GM18951 (cell line): ENCODE results near the gene YKT6.
"Not testable (repeated sequence)": the region's sequence is repeated elsewhere in the genome, so short reads cannot be mapped to it uniquely, and the experiment has no call there.

Experiments
- POLR2A ChIP-seq: IDR thresholded peaks from 4 replicates; pipeline ENCODE4 v1.6.1; 2011; ENCODE audit warnings: mild to moderate bottlenecking; ENCODE audit not compliant: insufficient read length, insufficient read depth; ENCODE audit errors: extremely low read depth
- in situ Hi-C: fragments of 300-500 bp; cut with MboI; formaldehyde crosslinking; loops from one replicate; pipeline ENCODE4 v1.12.0; 2022; ENCODE audit warnings: low sequenced_read_pairs, mixed read lengths, inconsistent platforms; ENCODE audit not compliant: unreplicated experiment

YKT6 gene

DNA sequence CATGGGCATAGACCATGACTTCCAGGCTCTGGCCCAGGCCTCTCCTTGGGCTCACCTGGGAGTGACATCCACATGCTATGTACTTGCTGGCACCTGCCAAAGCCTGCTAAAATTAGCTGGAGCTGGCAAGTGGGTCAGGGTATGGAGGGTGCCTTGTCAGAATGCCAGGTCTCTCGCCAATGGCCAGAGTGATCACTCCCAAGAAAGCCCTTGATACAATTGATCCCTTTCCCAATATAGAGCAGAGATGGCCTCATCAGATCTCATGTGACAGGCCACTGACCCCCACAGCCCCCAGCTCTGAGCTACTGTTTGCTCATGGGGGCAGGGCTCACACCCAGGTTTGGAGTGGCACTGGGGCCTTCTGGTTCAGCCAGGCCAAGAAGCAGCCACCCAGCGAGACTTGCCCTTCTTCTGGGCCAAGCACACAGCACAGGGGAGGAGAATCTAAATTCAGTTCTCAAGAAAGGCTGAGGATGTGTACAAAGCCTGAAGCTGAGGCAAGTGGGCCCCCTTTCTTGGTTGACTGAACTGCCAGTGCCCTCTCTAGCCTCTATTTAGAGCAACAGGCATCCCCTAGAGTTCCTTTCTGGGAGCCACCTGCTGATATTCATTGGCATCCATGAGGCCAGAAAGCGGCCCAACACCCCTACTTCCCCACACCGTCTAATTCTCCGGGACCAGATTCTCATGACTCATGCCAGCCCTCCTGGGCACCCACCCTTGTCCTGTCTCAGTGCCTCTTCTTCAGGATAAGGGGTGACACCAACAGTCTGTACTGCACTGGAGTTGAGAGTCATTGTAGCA, 40.8 kb upstream of the YKT6 start:
- in situ Hi-C loops, result no loop called here
- TF ChIP-seq POLR2A, result no peak

DNA sequence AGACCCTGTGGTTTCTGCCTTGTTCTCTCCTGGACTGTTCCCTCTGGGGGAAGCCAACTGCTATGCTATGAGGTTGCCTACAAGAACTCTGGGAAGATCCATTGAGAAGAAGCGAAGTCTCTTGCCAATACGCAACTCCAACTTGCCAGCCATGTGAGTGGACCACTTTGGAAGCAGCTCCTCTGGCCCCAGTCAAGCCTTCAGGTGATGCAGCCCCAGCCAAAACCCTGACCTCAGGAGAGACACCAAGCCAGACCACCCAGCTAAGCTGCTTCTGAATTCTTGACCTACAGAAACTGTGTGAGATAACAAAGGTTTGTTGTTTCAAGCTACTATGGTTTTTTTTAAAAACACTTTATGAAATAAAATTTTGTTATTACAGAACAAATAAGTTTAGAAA, 39.4 kb upstream of the YKT6 start:
- in situ Hi-C loops, result no loop called here

DNA sequence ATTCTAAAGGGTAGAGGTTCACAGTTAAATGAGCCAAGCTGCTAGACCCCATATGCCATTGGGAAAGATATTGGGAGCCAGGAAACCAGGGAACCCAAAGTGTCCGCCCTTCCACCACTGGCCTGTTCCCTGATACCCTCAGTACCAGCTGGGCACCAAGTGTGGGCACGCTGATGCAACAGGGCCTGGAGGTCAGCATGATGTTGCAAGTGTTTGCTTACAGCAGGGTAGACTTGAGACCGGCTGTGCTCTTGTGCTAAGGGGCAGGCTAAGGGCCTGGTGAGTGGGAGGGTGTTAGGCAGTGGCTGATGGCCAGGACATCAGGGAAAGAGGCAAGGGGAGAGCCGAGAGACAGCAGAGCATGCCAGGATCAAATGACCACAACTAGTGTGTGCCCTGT, 38.6 kb upstream of the YKT6 start:
- in situ Hi-C loops, result no loop called here
- no peak for TF ChIP-seq POLR2A

More for the DNA sequence above, 39.4 kb upstream of the YKT6 start:
- TF ChIP-seq POLR2A, result no peak

DNA sequence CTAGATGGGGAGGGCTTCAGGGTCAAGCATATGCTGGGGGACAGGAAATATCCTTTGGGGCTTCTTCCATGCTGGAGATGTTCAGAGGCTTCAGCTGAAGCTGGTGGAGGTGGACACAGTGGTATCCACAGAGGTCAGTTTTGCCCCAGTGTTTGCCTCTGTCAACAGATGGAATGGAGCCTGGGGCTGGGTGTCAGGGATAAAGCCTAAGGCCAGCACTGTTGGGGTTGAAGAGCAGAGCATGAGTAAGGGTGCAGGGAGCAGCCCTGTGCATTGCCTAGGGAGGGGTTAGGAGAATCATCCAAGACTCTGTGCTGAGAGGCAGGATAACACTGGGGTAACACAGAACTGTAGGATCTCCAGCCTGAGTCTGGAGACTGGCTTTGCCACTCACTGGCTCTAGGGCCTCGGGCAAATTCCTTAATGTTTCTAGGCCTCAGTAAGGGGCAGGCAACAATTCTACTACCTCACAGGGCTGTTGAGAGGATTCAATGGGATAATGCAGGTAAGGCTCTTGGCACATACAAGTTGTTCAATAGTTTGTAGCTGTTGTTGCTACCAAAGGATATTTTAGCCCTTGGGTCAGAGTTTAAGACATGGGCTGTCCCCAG, 37.9 kb upstream of the YKT6 start:
- TF ChIP-seq POLR2A, result no peak
- in situ Hi-C loops, result no loop called here

DNA sequence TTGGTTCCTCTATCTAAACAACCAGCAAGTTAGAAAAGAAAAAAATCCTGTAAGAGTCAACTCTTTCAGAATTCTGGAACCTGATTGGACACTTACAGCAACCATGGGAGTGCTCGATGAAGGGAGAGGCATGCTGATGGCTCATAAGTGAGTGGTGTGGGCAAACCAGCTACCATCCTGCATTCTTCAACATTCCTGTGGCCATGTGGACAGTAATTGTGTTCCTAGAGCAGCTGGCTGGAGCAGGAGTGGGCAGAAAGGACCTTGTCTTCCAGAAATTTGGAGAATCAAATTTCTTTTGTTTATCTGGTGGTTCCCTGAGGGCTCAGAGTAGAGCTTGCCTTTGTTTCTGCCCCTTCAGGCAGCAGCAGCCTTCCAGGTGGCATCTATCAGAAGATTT, 37.2 kb upstream of the YKT6 start:
- no peak for TF ChIP-seq POLR2A
- in situ Hi-C loops, result no loop called here

DNA sequence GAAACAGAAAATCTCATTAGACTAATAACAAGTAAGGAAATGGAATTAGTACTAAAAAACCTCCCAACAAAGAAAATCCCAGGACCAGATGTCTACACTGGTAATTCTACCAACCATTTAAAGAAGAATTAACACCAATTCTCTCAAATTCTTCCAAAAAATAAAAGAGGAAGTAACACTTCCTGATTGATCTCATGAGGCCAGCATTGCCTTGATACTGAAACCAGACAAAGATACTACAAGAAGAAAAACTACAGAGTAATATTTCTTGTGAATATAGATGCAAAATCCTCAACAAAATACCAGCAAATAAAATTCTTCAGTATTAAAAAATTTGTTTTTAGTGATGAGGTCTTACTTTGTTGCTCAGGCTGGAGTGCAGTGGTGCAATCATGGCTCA, 32.9 kb upstream of the YKT6 start:
- in situ Hi-C loops, result no loop called here
- TF ChIP-seq POLR2A, result no peak

DNA sequence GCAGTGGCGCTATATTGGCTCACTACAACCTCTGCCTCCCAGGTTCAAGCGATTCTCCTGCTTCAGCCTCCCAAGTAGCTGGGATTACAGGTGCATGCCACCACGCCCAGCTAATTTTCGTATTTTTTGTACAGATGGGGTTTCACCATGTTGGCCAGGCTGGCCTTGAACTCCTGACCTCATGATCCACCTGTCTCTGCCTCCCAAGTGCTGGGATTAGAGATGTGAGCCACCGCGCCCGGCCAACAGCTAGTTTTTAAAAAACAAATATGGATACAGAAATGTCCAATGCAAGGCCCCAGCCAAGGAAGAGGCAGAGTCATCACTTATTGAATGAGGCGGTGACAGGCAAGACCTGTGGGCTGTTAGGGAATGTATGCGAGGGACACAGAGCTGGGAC, 28.9 kb upstream of the YKT6 start:
- in situ Hi-C loops, result not testable (repeated sequence)

DNA sequence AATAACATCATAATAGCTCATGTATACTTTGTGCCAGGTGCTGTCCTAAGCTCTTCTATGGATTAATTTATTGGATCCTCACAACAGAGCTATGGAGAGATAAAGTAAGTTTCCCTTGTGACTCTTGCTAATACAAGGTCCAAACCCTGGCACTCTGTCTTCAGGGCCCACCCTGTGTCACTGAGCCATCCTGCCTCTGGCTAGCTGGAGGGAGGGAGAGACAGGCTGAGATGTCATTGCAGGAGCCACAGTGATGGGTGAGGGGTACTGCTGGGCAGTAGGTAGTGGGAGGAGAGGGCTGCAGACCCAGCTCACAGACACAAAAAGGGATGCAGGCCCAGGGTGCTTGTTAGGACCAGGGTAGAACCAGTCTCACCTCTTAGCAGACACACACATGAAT, 28.4 kb upstream of the YKT6 start:
- TF ChIP-seq POLR2A, result no peak
- in situ Hi-C loops, result no loop called here

DNA sequence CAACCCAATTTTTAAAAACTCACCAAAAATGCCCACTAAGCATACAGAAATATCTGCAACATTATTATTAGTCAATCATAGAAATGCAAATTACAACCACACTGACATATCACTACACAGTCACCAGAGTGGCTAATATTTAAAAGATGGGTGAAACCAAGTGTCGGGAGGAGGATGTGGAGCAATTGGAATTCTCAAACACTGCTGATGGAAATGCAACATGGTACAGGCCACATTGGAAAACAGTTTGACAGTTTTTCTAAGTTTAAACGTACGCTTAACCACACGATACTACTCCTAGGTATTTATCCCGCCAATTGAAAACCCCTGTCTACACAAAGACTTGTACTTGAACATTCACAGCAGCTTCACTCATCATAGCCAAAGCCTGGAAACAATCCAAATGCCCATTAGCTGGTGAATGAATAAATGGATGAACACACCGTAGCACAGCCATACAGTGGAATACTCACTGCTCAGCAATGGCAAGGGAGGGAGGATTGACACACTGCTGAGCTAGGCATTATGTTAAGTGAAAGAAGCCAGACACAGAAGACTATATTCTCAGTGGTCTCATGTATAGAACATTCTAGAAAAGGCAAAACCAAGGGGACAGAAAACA, 27.9 kb upstream of the YKT6 start:
- in situ Hi-C loops, result no loop called here
- TF ChIP-seq POLR2A, result no peak

DNA sequence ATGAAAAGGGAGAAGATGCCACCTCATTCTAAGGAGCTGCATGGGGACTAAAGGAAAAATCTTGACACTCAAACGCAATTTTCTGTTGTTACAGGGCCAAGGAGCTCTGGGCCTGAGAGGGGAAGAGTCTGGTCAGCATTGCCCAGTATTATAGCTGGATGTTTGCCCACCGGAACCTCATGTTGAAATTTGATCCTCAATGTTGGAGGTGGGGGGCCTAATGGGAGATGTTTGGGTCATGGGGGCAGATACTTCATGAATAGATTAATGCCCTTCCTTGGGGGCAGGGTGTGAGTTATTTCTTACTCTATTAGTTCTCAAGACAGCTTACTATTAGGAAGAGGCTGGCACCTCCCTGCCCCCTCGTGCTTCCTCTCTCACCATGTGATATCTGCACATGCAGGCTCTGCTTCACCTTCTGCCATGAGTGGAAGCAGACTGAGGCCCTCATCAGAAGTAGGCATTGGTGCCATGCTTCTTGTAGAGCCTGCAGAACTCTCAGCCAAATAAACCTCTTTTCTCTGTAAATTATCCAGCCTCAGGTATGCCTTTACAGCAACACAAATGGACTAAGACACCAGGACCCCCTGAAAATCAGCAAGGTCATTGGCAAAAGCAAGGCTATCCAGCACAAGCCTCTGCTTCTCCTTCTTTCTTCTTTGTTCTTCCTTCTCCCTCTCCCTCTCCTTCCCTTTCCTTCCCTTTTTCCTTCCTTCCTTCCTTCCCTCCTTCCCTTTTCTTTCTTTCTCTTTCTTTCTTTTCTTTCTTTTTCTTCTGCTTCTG, 26.7 kb upstream of the YKT6 start:
- no peak for TF ChIP-seq POLR2A
- in situ Hi-C loops, result no loop called here

DNA sequence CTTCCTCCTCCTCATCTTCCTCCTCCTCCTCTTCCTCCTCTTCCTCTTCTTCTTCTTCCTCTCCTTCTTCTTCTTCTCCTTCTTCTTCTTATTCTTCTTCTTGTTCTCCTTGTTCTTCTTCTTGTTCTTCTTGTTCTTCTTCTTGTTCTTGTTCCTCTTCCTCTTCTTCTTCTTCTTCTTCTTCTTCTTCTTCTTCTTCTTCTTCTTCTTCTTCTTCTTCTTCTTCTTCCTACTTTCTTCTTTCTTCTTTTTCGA, 26.2 kb upstream of the YKT6 start:
- in situ Hi-C loops, result not testable (repeated sequence)

DNA sequence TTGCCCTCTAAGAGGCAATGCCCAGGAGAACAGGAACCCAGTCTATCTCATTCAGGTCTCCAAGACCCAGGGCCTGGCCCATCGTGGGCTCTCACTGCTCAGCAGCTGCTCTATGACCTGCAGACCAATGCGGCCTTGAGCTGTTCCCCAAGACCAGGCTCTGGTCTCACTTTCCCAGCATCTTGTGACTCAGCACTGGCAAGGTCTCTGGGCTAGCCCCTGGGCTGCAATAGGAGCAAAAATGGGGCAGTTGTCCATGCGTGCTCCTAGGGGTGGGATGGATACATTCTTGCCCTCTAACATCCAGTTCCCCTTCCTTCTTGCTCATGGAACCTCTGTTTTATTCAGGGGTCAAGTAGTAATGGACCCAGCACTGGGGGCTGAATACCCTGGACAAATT, 25.0 kb upstream of the YKT6 start:
- in situ Hi-C loops, result no loop called here
- TF ChIP-seq POLR2A, result no peak

DNA sequence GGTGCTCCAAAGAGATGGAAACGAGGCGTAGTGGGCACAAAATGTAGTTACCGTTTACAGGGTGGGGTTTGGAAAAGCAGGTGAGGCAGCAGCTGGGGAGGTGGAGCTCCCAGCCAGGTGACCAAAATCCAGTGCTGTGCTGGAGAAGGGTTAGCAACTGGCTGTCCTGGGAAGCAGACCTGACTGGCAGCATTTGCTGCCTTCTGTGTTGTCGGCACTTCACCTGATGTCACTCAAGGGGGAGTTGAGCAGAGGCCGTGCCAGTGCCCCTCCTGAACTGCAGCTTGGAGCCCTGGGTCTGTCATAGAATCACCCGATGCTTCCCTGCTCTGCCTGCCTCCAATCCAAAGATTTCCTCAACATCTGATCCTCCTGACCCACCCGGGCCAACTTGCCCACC, 24.3 kb upstream of the YKT6 start:
- in situ Hi-C loops, result no loop called here
- TF ChIP-seq POLR2A, result no peak
